Measurements from ENCODE around the gene MAP1LC3B2.
A peak's percentile ranks its signal among the peaks of the same experiment; 100 is the strongest.

MAP1LC3B2 gene

DNA sequence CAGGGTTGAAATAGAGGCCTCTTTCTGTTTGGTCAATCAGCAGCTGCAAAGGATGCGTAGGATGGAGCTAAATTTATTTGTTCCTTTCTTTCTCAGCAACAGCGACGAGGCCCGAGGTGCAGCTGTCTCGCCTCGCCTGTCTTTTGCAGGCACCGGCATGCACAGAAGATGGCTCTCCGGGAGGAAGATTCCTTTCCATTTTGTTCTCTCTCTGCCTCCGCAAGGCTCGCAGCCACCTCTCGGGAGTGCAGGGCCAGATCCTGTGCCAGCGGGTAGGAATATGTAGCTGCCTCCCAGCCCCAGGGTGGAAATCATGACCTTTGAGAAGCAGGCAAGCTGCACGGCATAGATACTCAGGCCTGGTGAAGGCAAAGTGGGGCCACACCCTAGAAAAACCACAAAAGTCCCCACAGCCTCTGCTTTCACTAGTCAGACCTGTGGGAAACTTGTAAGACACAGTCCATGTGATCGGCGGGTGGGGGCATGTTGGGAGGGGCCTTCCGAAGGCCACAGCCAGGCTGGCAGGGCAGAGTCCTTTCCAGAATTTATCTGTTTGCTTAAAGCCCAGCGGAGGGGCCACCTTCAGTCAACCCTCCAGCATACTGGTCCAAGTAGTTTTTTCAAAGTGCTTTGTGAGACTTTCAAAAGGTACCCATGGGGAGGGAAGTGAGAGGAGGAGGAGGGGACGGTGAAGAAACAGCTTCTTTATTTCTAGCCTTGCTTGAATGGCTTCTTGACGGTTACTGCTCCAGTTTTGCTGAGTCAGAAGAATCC lies at the start of gene MAP1LC3B2:
TSS of gene MAP1LC3B2 (plus strand) at position 220 of the 774 bp plus-strand sequence. CDS start 16,562 bp downstream, outside the sequence.
- DNase-seq: peak; percentile 81

DNA sequence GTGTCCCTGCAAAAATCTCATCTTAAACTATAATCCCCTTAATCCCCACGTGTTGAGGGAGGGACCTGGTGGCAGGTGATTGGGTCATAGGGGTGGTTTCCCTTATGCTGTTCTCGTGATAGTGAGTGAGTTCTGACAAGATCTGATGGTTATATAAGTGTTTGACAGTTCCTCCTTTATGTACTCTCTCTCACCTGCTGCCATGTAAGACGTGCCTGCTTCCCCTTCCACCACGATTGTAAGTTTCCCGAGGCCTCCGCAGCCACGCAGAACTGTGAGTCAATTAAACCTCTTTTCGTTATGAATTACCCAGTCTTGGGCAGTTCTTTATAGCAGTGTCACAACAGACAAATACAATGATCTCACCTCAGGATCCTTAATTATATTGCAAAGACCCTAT lies 45.2 kb upstream of the MAP1LC3B2 start:
- no peak for DNase-seq

DNA sequence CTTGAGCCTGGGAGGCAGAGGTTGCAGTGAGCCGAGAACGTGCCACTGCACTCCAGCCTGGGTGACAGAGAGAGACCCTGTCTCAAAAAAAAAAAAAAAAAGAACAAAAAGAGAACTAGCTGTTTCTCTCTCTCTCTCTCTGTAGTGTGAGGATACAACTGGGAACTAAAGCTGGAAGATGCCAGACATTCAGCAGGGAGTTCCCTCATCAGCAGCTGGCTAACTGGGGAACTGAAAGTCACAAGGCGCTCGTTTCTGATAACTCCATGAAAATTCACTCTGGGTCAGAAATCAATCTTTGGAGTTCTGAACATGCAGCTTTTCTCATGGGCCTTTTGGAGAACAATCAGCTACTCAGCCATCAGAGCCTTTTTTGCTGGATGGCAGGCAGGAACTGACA lies 43.5 kb upstream of the MAP1LC3B2 start:
- DNase-seq: no peak

DNA sequence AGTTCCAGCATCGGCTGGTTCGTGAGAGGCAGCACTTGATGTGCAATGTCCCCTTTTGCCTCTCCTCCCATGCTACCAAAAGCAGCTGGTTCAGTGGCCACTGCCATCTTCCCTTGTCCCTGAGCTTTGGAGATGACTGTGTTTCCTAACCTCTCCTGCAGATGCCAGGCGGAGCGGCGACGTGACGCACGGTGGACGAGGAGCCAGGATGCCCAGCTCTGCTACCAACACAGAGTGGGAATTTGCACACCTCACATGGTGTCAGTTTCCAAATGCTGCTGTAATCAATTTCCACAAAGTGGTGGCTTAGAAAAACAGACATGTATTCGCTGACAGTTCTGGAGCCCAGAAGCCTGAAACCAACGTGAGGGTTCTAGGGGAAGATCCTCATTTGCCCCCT lies 42.5 kb upstream of the MAP1LC3B2 start:
- no peak for DNase-seq

DNA sequence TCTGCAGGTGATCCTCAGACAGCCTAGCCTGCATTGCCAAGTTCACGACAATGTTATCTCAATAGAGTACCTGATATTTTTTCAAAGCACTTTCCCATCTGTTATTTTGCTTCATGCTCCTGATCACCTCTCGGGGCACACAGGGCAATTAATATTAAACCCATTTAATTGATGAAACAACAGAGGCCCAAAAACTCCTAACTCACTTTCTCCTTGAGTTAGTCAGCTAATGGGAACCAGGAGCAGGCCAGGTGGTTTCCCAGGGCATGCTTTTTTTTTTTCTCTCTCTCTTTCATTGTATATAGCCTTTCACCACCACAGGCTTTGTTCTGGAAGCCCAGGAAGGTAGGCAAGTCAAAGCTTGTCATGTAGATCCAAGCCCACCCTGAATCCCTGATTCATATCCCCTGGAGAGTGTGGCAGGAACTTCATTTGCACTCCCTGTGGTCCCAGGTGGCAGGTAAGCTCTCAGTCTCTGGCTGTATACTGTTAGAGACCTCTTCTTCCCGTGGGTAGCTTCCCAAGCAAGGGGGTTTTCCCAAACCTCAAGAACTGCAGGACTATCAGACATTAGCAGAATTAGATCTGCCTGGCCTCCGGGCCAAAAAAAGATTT lies 41.6 kb upstream of the MAP1LC3B2 start:
- no peak for DNase-seq

DNA sequence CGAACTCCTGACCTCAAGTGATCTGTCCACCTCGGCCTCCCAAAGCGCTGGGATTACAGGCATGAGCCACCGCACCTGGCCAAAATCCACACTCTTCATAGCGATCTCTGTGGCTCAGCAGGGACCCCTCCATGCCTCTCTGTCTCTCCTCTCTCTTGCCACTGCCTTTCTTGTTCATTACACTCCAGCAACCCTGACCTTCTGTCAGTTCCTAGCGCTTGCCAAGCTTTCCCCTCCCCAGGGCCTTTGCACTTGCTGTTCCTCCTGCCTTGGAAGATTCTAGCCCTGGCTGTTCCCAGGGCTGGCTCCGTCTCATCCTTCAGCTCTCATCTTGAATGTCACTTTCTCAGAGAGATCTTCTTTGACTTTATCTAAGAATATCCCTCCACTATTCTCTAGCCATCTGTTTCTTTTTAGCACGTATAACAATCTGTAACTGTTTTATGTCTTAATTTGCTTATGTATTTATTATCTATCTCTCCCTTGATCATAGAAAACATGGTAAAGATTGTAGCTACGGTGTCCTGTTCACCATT lies 38.9 kb upstream of the MAP1LC3B2 start:
- DNase-seq: no peak

DNA sequence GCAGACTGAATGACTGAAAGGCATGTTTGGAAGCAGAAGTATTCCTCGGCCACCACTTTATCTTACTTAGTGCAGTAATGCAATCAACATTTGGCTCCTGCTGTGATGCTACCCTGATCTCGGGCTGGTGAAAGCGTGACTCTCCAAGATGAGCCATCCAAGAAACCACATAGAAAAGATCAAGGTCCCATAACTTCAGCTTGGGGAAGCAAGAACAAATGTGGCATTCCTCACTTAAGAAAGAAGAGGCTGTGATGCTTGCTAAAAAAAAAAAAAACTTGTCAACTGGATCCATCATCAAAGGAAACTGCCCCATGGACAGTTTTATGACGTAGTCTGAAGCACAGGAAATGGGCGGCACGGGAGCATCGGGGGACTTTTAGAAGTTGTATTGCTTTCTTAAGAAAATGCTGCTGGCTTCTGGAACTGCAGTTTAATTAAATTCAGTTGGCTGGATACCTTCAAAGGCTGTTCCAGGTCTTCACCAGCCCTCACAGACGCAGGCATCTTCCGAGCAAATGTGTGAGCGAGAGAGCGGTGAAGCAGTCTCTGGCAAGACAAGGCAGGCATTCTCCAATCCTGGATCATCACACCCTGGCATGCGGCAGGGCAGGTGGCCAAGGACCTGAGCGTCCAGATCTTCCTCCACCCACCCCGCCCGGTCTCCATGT lies 38.2 kb upstream of the MAP1LC3B2 start:
- no peak for DNase-seq

DNA sequence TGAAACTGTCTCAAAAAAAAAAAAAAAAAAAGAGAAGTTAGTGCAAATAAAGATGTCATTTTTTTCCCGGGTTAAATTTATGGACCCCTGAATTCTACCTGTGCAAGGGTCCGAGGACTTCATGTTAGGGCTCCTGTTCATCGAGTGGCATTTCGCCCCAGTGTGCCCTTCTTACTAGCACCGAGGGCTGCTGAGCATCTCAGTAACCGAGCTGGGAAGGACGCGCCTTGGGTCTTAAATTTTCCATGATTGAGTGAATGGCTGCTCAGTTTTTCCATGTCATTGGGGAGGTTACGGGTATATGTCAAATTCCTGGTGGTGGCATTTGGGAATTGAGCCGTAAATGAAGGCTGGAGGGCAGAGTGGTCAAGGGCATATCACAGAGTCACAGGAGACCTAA lies 34.9 kb upstream of the MAP1LC3B2 start:
- DNase-seq: no peak

DNA sequence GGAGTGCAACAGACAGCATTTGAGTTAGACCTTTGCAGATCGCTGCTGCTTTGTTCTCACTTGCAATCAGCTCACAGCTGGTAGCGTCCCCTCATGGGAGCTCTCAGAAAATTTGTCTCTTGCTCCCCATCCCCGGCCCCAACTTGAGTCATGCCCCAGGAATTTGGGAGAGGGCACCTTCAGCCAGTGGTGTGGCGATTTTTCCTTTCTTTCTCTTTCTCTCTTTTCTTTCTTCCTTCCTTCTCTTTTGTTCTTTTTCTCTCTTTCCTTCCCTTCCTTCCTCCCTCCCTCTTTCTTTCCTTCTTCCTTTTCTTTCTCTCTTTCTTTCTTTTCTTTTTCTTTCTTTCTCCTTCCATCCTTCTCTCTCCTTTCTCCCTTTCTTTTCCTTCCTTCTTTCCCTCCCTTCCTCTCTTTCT lies 34.2 kb upstream of the MAP1LC3B2 start:
- no peak for DNase-seq

DNA sequence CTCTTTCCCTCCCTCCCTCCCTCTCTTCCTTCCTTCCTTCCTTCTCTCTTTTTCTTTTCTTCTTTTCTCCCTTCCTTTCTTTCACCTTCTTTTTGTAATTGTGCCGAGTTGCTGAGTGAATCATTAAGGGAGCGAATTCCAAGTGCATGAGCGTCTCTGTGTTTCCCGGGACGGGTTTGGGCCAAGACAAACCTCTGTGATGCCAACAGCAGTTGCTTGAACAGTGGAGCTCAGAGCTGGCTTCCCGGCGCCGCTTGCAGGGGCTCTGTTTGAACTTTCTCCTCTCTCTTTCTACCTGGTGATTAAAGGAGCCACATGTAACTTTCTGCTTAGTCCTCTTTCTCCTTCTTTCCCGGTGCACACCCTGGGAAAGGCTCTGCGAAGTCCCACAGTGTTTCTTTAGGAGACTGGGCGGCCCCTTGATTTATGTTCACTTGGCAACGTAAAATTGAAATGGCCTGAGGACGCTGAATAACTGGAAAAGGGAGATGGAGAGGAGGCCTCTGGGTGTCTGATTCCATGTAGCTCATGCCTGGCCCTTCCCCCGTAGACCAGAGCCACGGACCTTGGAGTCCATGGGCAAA lies 33.7 kb upstream of the MAP1LC3B2 start:
- DNase-seq: no peak

DNA sequence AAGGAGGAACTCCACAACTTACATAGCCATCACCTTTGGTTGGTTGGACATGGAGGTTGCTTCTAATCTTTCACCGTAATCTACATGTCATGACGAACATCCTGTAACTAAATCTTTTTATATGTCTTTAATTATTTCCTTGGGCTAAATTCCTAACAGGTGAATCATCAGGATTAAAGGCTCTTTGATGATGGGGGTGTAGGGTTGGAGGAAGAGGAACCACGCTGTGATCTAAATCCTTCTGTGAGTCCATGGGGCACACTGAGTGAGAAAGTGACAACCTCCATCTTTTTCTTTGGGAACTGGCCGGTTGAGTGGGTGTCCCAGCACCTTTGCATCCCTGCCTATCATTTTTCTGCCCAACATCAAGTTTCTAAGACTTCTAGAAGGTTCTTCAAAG lies 31.1 kb upstream of the MAP1LC3B2 start:
- no peak for DNase-seq

DNA sequence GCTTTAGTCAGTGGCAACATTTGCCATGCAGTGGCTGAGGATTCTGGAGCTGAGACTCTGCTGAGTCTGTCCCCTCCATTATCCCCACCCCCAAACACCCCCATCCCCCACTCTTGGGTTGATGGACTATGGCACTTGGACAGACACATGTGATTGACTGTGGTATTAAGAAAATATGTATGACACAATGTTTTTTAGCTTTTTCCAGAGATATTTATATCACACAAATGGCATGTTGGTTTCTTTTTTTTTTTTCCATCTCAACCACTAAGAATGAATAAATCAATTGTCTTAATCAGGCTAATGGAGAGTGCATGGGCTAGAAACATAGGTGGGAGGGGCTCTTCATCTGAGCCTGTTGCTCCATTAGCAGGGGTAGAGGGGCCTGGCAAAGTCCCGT lies 30.7 kb upstream of the MAP1LC3B2 start:
- no peak for DNase-seq

DNA sequence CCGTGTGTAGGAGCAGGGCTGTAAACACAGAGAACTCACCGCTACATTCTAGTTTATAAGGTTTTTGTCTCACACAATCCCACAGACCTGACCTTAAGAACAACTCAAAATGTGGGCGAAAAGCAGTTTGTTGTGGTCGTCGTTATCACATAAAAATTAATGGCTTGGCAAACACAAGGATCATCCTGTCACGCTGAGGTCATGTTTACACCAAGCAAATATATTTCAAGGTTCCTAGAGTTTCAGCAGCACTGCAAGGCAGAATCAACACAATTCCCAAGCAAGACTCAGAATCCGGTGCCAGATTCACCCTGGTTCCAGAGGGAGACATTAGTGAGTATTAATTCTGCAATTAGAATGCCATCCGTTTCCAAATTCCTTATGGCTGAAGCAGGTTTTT lies 30.1 kb upstream of the MAP1LC3B2 start:
- DNase-seq: no peak

DNA sequence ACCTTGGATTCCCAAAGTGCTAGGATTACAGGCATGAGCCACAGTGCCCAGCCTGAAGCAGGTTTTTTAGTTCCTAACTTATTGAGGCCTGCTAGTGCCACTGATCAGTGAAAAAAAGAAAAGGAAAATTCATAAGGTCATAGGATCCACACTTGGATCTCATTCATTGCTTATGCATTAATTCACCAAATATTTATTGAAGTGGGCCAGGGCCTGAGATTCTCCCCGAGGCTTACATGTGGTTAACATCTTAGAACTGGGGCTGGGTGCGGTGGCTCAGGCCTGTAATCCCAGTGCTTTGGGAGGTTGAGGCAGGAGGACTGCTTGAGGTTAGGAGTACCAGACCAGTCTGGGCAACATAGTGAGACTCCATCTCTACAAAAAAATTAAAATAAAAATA lies 29.5 kb upstream of the MAP1LC3B2 start:
- no peak for DNase-seq

DNA sequence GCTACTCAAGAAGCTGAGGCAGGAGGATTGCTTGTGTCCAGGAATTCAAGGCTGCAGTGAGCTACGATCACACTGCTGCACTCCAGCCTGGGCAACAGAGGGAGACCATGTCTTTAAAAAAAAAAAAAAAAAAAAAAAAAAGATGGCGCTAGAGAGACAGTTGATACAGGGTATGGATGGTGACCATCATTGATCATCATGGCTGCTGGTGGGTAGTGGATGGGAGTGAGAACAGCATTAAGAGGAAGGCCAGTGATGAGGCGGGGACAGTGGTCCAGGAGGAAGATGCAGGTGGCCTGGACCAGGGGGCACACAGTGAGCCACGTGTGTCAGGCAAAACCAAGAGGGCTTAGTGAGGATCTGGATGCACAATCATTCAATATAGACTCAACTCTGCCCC lies 26.8 kb upstream of the MAP1LC3B2 start:
- DNase-seq: no peak

DNA sequence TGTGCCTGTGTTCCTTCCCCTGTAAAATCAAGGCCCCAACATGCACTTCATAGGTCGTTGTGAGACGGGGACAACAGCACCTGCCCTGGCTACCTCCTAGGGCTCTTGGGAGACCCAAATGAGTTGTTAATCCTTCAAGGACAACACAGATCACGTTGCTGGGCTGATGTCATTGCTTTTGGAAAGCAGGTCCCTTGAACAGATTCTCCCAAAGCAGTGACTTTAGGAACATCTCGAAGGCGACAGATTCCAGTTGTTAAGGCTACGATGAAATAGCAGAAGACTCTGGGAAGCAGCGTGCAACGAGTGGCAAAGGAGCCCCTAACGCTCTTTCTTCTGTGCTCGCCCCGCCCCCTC lies 26.2 kb upstream of the MAP1LC3B2 start:
- no peak for DNase-seq

DNA sequence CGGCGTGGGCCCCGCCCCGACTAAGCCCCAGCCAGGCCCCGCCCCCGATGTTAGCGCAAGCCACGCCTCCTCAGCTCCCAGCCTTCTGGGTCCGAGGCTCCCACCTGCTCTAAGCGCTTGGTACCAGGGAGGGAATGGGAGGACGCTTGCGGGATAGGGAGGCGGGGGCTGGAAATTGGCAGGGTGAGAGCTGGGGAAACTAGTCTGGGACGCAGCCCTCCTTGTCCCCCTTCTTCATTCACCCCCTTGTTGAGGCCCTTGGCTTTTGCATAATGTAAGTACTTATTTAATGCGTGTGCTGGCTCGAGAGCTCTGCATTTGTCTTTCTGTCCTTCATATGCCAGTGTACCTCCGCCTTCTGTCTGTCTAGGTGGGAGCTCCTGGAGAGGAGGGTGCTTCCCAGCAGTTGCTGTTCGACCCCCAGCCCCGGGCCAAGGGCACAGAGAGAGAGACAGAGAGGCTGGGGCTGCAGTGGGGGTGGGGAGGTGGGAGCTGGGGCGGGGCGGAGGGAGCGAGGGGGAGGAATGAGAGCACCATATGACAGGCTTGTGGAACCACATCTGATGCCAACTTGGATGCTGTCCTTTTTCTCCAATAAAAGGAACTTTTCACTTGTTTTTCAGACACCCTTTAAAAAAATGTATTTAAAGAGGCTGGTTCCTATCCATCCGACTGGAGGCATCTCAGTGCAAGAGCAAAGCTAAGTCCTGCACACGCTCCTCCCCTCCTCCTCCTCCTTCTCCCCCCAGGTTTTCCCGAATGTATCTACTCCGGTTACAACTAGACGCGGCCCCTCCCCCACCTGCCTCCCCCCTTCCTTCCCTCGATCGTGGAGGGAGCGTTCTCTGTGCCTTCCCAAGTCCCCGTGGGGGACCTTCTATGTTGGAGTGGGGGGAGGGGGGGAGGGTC lies 25.6 kb upstream of the MAP1LC3B2 start:
- no peak for DNase-seq

DNA sequence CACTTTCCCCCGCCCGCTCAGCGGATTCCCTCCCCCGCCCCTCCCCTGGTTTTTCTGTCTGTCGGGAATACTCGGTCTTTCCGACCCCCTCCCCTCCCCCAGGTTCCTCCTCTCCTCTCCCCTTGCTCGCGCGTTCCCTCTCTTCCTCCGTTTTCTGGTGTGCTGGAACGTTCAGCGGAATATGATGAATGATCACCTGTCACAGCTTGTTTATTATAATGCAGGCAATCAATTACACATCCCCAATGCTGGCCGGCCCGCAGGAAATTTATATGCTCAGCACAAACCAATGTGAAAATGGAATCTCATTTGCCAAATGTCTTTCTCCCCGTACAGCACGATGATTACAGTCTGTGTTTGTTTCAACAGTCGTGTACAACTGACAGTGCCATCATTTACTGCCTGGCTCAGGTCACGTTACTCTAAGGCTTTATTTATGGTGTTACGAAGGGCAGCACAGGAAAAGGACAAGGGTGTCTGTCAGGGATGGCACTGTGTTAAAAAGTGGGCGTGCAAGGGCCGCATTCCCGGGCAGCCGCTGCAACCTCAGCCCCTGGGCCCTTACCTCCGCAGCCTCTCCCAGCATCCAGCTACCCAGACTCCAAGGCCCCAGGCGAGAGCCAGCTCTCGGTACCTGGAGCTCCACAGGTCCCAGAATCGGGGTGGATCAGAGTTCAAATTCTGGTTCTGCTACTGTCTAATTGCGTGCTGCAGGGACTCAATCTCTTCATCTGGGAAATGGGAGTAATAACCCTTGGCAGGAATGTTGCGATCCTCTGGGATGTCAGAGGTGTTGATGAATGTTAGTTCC lies 24.7 kb upstream of the MAP1LC3B2 start:
- DNase-seq: no peak

DNA sequence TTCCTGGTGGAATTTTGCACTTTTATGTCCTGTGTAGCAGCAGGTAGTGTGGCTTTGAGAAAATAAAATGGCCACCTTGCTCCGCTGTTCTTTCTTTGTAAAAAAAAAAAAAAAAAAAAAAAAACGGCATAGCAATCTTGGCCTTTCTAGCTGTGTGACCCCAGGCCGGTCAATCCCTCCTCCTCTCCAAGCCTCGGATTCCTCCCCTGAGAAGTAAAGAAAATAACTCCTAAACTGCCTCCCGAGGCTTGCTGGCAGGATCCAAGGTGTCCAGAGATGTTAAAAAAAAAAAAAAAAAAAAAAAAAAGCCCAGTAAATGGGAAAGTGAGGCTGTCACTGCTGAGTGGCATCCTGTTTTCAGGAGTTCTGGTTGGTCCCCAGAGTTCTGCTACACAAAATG lies 23.9 kb upstream of the MAP1LC3B2 start:
- DNase-seq: no peak

DNA sequence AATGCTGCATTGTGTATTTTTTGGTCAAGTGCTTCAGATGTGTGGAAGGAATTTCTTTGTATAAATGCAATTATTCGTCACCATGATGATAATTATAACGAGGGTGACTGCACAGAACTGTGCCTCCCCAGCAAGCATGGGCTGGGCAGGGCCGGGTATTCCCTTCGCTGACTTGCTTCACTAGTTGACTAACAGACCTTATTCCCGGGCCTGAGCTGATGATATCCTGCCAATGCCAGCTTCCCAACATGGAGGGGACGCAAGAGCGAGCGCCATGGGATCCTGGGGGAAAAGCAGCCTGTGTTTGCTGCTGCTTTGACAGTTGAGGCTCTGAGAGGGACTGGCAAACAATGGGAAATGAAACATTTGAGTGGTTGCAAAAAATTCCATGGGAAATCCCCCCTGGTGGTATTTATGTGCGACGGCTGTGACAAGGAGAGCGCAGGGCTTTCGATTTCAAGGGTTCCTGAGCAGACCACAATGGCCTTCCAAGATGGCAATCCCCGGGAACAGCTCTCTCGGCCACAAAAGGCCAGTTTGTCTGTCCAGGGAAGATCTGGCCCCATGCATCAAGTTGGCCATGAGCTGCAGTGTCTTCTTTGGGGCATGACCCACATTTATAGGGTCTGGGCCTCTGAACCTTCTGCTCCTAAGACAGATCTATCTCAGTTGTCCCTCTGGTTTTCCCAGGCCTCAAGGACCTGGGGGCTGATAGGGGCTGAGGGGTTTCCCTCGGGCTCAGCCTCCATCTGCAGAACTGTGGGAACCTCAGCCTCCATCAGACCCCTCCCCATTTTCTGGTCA lies 21.9 kb upstream of the MAP1LC3B2 start:
- DNase-seq: no peak

DNA sequence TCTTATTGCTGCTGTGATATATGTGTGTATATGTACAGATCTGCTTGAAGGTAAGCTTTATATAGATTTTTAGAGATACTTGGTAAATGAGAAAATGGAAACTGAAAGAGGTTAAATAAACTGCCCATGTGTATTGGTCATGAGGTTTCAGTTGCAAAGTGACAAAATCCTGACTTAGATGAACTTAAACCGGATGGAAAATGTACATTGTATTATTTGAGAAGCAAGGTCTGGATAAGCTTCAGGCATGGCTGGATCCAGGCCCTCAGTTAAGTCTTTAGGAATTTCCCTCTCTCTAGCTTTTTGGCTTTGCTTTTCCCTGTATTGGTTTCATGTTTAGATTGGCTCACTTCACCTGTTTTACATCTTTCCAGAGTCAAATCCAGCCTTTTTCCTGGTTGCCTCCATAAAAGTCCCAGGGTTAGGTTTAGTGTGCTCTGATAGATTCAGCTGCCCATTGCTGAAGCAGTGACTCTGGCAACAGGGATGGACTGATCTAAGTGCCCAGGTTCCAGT lies 21.0 kb upstream of the MAP1LC3B2 start:
- DNase-seq: no peak
